SIG-M5 (cell line): ENCODE measurements around the gene GTF2F2.

Experiments
- DNase-seq: peaks from one replicate; lab custom pipeline; 2025; lab: John Stamatoyannopoulos, UW

GTF2F2 gene

DNA sequence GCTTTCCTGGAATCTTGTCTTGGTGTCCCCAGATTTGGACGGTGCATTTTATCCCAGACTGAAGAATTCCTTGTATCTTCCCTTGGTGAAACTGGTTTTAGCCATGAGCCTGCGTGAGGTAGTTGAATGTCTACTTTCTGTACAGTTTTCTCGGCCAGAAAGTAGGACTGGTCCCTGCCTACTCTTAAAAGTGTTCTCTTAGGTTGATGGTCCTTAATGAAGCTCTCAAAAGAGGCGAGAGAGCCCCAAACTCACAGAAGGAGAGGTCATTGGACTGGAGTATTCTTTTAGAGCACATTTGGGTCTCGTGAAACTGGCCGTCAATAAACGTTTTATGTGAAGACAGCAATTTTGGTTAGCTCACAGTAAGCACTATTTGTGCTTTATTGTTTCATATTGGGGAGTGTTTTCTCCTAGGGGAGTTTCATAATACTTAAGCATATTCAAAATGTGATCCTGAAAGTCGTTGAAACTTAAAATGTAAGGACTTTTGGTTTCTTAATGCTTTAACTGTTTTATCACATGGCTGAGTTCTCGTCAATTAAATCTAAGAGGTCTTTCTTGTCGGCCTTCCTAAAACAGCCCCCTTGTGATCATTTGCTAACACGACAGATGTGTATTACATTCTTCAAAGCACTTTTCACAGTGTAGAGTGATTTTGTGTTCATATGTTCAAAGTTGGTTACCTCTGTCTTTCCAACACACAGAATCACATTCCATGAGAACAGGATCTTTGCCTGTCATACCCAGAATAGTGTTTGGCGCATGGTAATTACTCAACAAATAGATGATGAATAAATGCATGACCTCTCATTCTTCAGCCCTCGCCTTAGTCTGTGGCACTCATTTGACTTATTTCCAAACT lies 889 bp downstream of the GTF2F2 start:
- DNase-seq, result no peak

GRCh38 chr13:45122941-45123340 lies 2.6 kb downstream of the GTF2F2 start:
- DNase-seq, result no peak

DNA sequence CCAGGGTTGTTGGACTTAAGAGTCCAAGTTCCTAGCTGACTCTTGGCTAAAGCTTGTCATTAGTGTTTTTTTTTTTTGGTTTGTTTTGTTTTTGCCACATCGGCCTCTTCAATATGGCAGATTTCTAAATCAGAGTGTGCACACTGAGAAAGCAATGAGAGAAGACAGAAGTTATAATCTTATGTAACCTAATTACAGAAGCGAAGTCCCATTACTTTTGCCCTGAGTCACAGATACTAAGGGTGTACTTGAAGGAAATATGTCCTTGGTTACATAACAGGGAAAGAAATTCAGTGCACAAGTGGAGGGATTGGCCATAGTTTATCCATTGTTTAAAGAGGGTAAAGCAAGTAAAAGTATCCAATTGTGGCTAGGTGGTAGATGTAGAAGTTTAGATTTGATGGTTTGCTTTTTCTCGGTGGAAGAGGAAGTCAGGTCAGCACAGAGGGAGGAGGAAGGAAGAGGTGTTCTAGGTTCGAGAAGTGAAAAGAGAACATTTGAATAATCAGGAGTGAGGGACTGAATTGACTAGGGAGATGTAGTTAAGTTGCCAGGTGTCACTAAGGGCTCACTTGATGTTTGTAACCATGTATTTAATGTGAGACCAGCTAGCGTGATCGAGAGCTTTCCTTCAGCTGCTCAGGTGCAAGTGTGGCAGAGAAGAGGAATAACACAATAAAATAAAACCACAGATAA lies 12.2 kb downstream of the GTF2F2 start:
- no peak for DNase-seq

GRCh38 chr13:45133396-45134118 lies 13.2 kb downstream of the GTF2F2 start:
- DNase-seq, result no peak

DNA sequence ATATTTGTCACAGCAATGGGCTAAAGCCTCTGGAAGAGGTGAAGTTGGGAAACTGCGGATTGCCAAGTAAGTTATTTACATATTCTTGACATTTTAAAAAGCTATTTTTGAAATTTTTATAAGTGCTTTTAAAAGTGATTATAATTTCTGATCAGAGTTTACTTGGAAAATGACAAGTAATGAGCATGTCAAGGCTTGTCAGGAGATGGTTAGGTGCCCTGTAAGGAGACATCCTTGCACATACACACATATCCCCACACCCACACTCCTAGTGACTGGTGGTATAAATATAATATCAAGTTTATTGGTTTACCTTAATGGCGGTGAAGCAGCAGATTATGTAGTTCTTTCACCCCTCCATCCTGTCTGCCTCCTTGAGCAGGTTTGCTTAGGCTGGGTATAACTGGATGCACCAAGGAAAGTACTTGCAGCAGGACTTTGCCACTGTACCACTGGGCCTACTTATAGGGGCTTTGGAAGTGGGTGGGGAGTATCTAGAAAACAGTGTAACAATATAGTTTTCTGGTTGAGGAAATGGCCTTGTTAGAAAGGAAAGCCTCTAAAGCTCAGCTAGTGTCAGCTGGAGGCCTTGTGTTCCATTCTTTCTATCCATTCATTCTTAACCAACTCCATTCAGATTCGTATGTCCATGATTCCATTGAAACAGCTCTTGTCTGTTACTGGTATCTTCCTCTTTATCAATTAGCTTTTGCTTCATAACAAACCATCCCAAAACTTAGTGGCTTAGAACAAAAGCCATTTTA lies 16.6 kb downstream of the GTF2F2 start:
- DNase-seq, result no peak

- no peak for DNase-seq
Measured at GRCh38 chr13:45137526-45137925, 17.2 kb downstream of the GTF2F2 start.

- DNase-seq, result no peak
Measured at GRCh38 chr13:45138282-45138681, 18.0 kb downstream of the GTF2F2 start.

- no peak for DNase-seq
Measured at GRCh38 chr13:45141369-45141768, 21.1 kb downstream of the GTF2F2 start.

DNA sequence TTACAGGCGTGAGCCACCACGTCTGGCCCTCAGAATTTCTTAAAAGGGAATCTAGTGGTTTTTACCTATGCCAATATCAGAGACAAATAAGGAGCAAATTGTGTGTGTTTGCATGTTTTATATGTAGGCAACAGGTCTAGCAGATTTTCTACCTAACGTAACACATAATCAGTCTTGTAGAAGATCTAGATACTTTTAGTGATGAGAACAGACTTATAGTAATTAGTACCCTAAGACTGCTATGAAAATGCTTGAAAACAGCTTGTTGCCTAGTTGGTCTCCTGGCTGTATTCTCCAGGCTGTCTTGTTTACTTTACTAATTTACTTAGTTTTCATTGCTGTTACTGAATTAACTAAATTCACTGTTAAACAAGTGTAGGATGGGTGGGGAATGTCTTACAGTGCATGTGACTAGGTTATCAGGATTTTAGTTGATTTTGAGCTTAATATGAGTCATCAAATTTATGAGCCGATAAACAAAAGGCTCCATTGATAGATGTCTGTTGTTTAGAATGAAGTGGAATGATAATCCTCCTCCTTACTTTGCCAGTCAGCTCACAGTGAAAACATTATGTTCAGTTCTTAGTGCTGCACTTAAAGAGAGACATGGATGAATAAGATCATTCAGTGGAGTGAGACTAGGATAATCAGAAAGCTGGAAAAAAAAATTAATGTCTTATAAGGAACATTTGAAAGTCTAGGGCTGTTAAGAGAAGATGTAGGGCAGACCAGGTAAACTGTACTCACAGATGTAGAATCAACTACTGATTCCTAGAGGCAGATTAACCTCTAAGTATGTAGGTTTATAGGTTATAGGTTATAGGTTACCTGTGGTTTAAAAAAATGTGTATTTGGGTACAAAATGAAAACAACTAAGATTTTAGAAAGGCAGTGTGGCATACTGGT lies 22.4 kb downstream of the GTF2F2 start:
- DNase-seq, result no peak

DNA sequence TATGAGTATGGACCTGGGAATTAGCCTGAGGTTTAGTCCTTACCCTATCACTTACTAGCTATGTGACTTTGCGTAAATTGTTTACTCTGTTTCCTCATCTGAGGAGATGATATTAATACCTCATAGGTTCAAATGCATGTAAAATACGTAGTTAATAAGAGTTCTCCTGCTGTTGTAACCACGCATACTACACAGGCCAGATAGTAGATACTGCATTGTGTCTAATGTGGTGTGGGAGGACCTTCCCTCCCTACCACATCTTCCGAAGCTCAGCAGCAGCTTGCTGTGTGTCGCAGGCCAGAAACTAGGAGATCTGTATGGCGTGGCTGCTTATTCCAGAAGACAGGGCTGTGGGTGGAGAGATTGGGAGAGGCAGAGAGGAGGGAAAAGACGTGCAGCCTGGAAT lies 23.0 kb downstream of the GTF2F2 start:
- DNase-seq, result no peak

DNA sequence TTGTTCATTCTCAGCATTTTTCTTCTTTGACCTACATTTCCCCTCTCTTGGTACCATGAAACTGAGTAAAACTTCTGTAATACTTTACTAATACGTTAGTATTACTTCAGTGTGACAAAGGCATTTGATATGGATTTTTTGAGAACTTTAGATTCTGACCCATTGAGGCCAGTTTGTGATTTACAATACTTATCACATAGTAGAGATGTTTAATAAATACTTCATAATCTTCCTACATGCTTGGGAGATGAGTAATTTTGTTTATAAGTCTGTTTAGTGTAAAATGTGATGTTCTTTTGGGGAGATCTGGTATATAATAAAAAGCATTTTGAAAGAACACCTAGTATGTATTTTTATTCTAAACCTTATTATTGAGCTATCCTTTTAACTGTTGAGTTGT lies 29.7 kb downstream of the GTF2F2 start:
- no peak for DNase-seq

GRCh38 chr13:45156565-45157361 lies 36.5 kb downstream of the GTF2F2 start:
- no peak for DNase-seq

GRCh38 chr13:45162194-45162593 lies 41.9 kb downstream of the GTF2F2 start:
- no peak for DNase-seq

- no peak for DNase-seq
Measured at GRCh38 chr13:45162821-45163220, 42.5 kb downstream of the GTF2F2 start.

GRCh38 chr13:45166858-45167257 lies 46.5 kb downstream of the GTF2F2 start:
- DNase-seq, result no peak

- no peak for DNase-seq
Measured at GRCh38 chr13:45167611-45168554, 47.6 kb downstream of the GTF2F2 start.

DNA sequence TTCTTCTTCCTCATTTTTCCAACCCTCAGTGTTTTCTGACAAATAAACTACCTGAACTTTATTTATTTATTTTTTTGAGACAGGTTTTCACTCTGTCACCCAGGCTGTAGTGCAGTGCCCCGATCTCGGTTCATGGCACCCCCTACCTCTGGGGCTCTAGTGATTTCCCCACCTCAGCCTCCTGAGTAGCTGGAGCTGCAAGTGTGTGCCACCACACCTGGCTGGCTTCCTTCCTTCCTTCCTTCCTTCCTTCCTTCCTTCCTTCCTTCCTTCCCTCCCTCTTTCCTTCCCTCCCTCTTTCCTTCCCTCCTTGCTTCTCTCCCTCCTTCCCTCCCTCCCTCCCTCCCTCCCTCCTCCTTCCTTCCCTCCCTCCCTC lies 48.2 kb downstream of the GTF2F2 start:
- DNase-seq, result no peak

DNA sequence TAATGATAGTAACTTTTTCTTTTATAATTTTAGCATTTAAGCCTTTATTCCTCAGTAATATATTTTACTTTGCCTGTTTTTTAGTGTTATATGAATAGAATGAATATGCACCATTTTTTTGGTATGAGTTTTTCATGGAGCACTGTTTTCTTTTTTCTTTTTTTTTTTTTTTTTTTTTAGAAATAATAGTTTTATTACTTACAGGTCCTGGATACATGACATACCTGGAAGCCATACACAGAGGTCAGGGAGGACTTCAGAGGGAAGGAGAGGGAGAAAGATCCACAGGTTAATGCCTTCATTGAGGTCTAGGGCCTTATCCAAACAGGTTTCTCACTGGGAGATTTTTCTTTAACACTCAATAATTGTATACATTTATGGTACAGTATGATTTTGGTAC lies 54.2 kb downstream of the GTF2F2 start:
- no peak for DNase-seq
